ENCODE measurements around the gene TCF12. TPM values are rescaled to one million over a fixed set of nuclear protein-coding genes. Genes with fewer than 3 reads are reported as not detected.

The TCF12 gene
- total RNA-seq, 4 donors from 2014 or later, result 50.5 to 117 (median 89.8) TPM

GRCh38 chr15:57070674-57071073, 152.2 kb downstream of the TCF12 start:
- no peak for DNase-seq (ENCODE audit: low spot score in 2 of 2)
- no peak overlapping the region for H3K4me3 ChIP-seq (ENCODE audit: low read depth, poor library complexity, severe bottlenecking)
- TF ChIP-seq, protein P1, sequence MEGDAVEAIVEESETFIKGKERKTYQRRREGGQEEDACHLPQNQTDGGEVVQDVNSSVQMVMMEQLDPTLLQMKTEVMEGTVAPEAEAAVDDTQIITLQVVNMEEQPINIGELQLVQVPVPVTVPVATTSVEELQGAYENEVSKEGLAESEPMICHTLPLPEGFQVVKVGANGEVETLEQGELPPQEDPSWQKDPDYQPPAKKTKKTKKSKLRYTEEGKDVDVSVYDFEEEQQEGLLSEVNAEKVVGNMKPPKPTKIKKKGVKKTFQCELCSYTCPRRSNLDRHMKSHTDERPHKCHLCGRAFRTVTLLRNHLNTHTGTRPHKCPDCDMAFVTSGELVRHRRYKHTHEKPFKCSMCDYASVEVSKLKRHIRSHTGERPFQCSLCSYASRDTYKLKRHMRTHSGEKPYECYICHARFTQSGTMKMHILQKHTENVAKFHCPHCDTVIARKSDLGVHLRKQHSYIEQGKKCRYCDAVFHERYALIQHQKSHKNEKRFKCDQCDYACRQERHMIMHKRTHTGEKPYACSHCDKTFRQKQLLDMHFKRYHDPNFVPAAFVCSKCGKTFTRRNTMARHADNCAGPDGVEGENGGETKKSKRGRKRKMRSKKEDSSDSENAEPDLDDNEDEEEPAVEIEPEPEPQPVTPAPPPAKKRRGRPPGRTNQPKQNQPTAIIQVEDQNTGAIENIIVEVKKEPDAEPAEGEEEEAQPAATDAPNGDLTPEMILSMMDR (IDR thresholded peaks at IDR 0.05), result no peak
- TF ChIP-seq POLR2A (IDR thresholded peaks at IDR 0.05), result no peak
- 95 to 97% methylated on average over 1 of the region's 1 CpG for WGBS, 2 donors
- intact Hi-C loops (cut with DNase I; ENCODE audit: low total_unique reads), result no loop called here

GRCh38 chr15:57079446-57079845, 161.0 kb downstream of the TCF12 start:
- DNase-seq (ENCODE audit: low spot score in 2 of 2), result no peak
- no peak overlapping the region for H3K4me3 ChIP-seq (ENCODE audit: low read depth, poor library complexity, severe bottlenecking)
- TF ChIP-seq, protein P1 (IDR thresholded peaks at IDR 0.05), result no peak
- TF ChIP-seq POLR2A (IDR thresholded peaks at IDR 0.05), result no peak
- intact Hi-C loops (cut with DNase I; ENCODE audit: low total_unique reads), result no loop called here
- WGBS, 2 donors, result 71 to 78% methylated on average over 5 of the region's 5 CpGs

GRCh38 chr15:57079931-57080620, 161.6 kb downstream of the TCF12 start:
- 60 to 65% methylated on average over 4 of the region's 4 CpGs for WGBS, 2 donors
- intact Hi-C loops (cut with DNase I; ENCODE audit: low total_unique reads), result no loop called here
- H3K4me3 ChIP-seq (ENCODE audit: low read depth, poor library complexity, severe bottlenecking), result no peak overlapping the region
- no peak for DNase-seq (ENCODE audit: low spot score in 2 of 2)
- TF ChIP-seq, protein P1 (IDR thresholded peaks at IDR 0.05), result no peak
- no peak for TF ChIP-seq POLR2A (IDR thresholded peaks at IDR 0.05)

GRCh38 chr15:57082054-57082728, 163.7 kb downstream of the TCF12 start:
- intact Hi-C loops (cut with DNase I; ENCODE audit: low total_unique reads), result no loop called here
- no peak overlapping the region for H3K4me3 ChIP-seq (ENCODE audit: low read depth, poor library complexity, severe bottlenecking)
- TF ChIP-seq, protein P1 (IDR thresholded peaks at IDR 0.05), result no peak
- TF ChIP-seq POLR2A (IDR thresholded peaks at IDR 0.05), result no peak
- DNase-seq (ENCODE audit: low spot score in 2 of 2), result no peak
- 42 to 50% methylated on average over 3 of the region's 3 CpGs for WGBS, 2 donors

DNA sequence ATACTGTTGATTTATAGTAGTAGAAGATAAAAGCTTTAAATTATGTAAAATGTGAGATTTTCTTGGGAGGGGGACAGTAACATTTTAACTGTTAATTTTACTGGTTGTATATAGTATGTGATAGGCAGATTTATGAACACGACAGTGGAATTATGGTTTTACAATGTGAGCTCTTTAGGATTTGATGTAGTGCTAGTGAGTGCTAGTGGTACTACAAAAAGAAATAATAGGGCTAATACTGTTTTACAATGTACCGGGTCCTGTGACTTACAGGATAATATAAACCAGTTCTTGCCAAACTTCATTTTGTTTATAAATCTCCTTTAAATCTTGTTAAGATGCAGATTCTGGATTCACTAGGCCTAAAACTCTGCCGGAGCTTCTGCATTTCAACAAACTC, 165.7 kb downstream of the TCF12 start:
- WGBS, 2 donors, result 64 to 69% methylated on average over 3 of the region's 3 CpGs
- intact Hi-C loops (cut with DNase I; ENCODE audit: low total_unique reads), result no loop called here
- DNase-seq (ENCODE audit: low spot score in 2 of 2), result no peak
- no peak for TF ChIP-seq POLR2A (IDR thresholded peaks at IDR 0.05)
- TF ChIP-seq, protein P1 (IDR thresholded peaks at IDR 0.05), result no peak
- no peak overlapping the region for H3K4me3 ChIP-seq (ENCODE audit: low read depth, poor library complexity, severe bottlenecking)
